Subcutaneous abdominal adipose tissue (tissue), 5 donors: ENCODE data around the gene MYO1E.
A peak's percentile ranks its signal among the peaks of the same experiment; 100 is the strongest.
"Not testable (repeated sequence)": the region's sequence is repeated elsewhere in the genome, so short reads cannot be mapped to it uniquely, and the experiment has no call there.

Source experiments
- H3K27ac ChIP-seq: one replicate; pipeline ENCODE4 v1.7.0; 2013; ENCODE audit warnings: low read depth, mild to moderate bottlenecking, inconsistent platforms, low read length, moderate library complexity
- H3K27me3 ChIP-seq, 5 donors: one replicate each; pipeline ENCODE4 v1.7.0; 2013; ENCODE audit warnings: low read length in 5 of 5, inconsistent platforms in 1 of 5; ENCODE audit not compliant: control insufficient read depth in 5 of 5, insufficient read depth in 4 of 5
- H3K36me3 ChIP-seq, 5 donors: one replicate each; pipeline ENCODE4 v1.7.0; 2013; ENCODE audit warnings: low read length in 5 of 5; ENCODE audit not compliant: control insufficient read depth in 5 of 5, insufficient read depth in 5 of 5
- H3K4me1 ChIP-seq, 5 donors: one replicate each; pipeline ENCODE4 v1.7.0; 2013; ENCODE audit warnings: low read length in 5 of 5, mild to moderate bottlenecking in 3 of 5, moderate library complexity in 1 of 5; ENCODE audit not compliant: control insufficient read depth in 5 of 5, insufficient read depth in 5 of 5
- H3K4me3 ChIP-seq, 5 donors: one replicate each; pipeline ENCODE4 v1.7.0; 2013; ENCODE audit warnings: low read length in 5 of 5, low read depth in 1 of 5
- H3K9ac ChIP-seq, 5 donors: one replicate each; pipeline ENCODE4 v1.7.0; 2013; ENCODE audit warnings: low read length in 5 of 5, mild to moderate bottlenecking in 4 of 5, moderate library complexity in 3 of 5
- H3K9me3 ChIP-seq, 5 donors: one replicate each; pipeline ENCODE4 v1.7.0; 2013; ENCODE audit warnings: low read length in 5 of 5; ENCODE audit not compliant: control insufficient read depth in 5 of 5
- donor health status: healthy.
- donor health status: healthy.
- donor health status: healthy.
- donor health status: healthy.
- donor health status: healthy.

Gene MYO1E

DNA sequence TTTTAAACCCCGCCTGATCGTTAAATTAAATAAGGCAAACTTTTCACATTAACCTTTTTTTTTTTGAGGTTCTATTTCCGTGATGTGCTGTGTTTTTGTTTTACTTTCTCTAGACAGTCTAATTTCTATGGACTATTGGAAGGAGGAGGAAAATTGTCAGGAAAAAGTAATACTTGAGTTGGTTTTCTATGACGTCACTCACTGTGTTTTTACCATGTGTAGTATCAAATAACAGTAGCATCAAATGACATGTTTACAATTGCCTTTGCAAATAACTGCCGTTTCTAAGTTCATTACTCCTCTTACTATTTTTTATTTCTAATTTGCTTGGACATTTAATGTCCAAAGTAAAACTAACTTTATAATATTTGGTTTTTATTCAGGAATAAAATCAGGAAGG is 32.3 kb downstream of the MYO1E start:
- no peaks in the 10 kb centered on the region for H3K36me3 ChIP-seq
- no peak overlapping the region for H3K4me3 ChIP-seq
- no peak overlapping the region for H3K27ac ChIP-seq
- H3K4me1 ChIP-seq: peaks cover 3 to 13% (median 4%) of the 10 kb centered on the region in 5 donors
- H3K9me3 ChIP-seq: no peaks in the 10 kb centered on the region
- H3K27me3 ChIP-seq: no peaks in the 10 kb centered on the region
- no peak overlapping the region for H3K9ac ChIP-seq

DNA sequence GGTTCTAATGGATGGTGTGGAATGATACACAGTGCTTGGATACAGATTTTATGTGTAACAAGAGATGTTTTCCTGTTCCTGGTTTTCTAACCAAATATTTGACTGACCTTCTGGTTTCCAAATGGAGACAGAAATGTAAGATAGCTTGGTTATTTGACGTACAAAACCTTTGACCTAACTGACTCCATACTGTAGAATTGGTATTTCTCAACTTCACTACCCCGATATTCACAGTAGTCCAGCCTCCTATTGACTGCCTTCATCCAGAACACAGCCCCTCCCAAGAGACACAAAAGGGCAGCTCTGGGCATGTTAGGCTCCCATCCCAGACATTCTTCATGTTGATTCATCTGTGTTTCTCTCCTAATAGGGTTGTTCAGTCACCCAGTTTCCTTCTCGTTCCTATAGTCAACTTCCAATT is 33.4 kb downstream of the MYO1E start:
- Histone ChIP-seq H3K27me3 (no peaks in the 10 kb centered on the region), H3K9me3 (no peaks in the 10 kb centered on the region), H3K9ac (no peak overlapping the region), H3K27ac (no peak overlapping the region), H3K4me3 (no peak overlapping the region), H3K4me1 (peaks cover 0 to 7% (median 4%) of the 10 kb centered on the region in 5 donors), H3K36me3 (no peaks in the 10 kb centered on the region)

DNA sequence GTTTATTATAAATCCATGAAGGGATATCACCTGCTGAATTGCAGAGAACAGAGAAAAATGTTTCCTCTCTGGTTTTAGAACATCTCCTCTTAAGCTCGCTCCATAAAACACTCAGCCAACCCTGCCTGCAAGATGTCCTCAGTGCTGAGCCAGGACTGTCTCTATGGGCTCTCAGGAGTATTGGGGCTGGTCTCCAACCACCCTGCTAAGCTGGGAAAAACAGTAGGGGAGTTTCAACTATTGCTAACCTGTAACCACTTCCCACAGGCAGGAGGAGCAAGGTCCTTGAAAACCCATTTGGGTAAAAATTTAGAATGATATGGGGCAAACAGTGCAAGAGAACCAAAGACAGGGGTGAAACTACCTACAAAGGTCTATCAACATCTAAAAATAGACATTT is 34.3 kb downstream of the MYO1E start:
- Histone ChIP-seq H3K27me3 (no peaks in the 10 kb centered on the region), H3K36me3 (no peaks in the 10 kb centered on the region), H3K9me3 (no peaks in the 10 kb centered on the region), H3K4me1 (peaks cover 0 to 11% (median 4%) of the 10 kb centered on the region in 5 donors), H3K9ac (no peak overlapping the region), H3K27ac (no peak overlapping the region), H3K4me3 (no peak overlapping the region)

DNA sequence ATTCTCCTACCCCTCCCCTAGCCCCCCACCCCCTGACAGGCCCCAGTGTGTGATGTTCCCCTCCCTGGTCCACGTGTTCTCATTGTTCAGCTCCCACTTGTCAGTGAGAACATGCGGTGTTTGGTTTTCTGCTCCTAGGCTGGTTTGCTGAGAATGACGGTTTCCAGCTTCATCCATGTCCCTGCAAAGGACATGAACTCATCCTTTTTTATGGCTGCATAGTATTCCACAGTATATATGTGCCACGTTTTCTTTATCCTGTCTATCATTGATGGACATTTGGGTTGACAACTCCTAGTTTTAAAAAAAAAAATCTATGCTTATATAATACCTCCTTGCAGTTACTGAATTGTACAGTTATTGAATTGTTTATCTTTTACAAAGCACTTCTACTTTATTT is 35.9 kb downstream of the MYO1E start:
- not testable (repeated sequence) for H3K9ac ChIP-seq, H3K9me3 ChIP-seq, H3K27ac ChIP-seq, H3K27me3 ChIP-seq, H3K36me3 ChIP-seq, H3K4me3 ChIP-seq
- peaks cover 0 to 19% (median 7%) of the 10 kb centered on the region in 5 donors for H3K4me1 ChIP-seq

DNA sequence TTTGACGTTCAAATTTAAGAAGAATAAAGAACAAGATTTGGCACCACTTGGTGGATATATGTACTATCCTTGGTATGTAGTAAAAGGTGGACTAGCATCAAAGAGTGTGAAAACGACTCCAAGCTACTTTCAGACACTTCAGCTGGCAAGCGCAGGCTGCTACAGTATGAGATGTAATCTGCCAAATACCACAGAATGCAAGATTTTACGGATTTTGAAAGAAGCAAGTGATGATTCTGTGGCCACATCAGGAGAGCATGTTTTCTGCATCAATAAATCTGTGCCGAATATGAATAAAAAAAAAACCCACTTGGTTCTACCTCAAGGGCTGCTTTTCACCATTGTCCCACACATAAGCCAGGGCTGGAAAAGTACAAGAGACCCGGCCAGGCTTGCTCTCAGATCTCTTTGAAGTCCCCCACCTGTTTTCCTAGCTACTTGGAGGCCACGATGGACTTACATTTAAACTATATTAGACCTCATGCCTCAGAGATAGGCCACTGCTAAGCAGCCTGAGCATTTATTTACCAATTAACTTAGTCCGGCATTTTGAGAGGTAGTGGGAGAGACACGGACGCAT is 37.4 kb downstream of the MYO1E start:
- no peaks in the 10 kb centered on the region for H3K9me3 ChIP-seq
- no peaks in the 10 kb centered on the region for H3K27me3 ChIP-seq
- H3K4me3 ChIP-seq: no peak overlapping the region
- no peak overlapping the region for H3K27ac ChIP-seq
- no peak overlapping the region for H3K9ac ChIP-seq
- peaks cover 0 to 20% (median 9%) of the 10 kb centered on the region in 5 donors for H3K4me1 ChIP-seq
- H3K36me3 ChIP-seq: no peaks in the 10 kb centered on the region

DNA sequence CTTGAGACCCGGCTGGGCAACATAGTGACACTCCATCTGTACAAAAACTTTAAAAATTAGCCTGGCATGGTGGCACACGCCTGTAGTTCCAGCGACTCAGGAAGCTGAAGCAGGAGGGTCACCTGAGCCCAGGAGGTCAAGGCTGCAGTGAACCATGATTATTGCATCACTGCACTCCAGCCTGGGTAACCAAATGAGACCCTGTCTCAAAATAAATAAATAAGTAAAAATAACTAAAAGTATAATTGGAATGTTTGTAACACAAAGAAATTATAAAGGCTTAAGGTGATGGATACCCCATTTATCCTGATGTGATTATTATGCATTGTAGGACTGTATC is 38.6 kb downstream of the MYO1E start:
- Histone ChIP-seq H3K27ac (no peak overlapping the region), H3K27me3 (no peaks in the 10 kb centered on the region), H3K9ac (no peak overlapping the region), H3K4me3 (no peak overlapping the region), H3K36me3 (no peaks in the 10 kb centered on the region), H3K4me1 (peaks cover 4 to 30% (median 15%) of the 10 kb centered on the region in 5 donors), H3K9me3 (no peaks in the 10 kb centered on the region)

DNA sequence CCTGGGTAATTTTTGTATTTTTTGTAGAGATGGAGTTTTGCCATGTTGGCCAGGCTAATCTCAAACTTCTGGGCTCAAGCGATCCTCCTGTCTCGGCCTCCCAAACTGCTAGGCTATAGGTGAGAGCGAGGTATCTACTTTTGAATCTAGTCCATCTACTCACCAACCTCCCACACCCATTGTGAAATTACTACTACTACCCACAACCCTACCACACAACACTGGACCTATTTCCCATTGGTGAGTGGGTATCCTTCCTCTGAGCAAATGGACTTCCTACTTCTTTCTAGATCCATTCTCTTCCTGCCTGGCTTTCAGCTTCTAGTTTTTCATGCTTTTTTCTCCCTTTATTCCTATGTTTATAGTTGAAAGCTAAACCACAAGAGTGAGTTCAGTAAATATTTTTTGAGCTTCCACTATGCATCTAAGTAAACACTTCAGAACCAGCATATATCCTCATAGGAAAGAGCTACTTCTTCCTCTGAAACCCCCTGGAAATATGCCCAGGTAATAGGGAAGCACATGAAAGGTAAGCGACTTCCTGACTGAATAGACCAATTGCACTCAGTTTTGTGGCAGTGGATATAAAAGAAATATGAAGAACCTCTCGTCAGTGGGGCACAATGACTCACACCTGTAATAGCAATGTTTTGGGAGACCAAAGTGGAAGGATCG is 39.1 kb downstream of the MYO1E start:
- Histone ChIP-seq H3K27me3 (no peaks in the 10 kb centered on the region), H3K4me1 (peaks cover 5 to 31% (median 16%) of the 10 kb centered on the region in 5 donors), H3K9me3 (no peaks in the 10 kb centered on the region), H3K9ac (no peak overlapping the region), H3K4me3 (no peak overlapping the region), H3K36me3 (no peaks in the 10 kb centered on the region), H3K27ac (no peak overlapping the region)

DNA sequence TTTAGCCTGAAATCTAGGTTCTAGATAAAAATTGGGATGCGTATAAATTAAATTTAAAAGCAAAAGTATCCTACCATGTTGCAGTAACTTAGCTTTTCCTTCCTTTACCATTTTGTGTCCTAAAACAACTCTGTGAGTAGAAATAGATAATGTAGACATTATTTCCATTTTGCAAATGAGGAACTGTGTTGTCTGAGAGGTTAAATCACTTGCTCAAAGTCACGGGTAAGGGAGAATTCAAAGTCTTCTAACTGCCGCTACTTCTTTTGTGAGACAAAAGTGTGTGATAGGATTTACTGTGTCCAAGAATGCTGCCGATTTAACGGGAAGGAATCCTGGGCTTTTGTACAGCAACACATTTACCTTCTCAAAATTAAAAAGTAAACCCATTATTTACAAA is 40.7 kb downstream of the MYO1E start:
- Histone ChIP-seq H3K9me3 (no peaks in the 10 kb centered on the region), H3K9ac (no peak overlapping the region), H3K4me1 (peaks cover 5 to 38% (median 16%) of the 10 kb centered on the region in 5 donors), H3K27me3 (no peaks in the 10 kb centered on the region), H3K4me3 (no peak overlapping the region), H3K36me3 (no peaks in the 10 kb centered on the region), H3K27ac (no peak overlapping the region)

DNA sequence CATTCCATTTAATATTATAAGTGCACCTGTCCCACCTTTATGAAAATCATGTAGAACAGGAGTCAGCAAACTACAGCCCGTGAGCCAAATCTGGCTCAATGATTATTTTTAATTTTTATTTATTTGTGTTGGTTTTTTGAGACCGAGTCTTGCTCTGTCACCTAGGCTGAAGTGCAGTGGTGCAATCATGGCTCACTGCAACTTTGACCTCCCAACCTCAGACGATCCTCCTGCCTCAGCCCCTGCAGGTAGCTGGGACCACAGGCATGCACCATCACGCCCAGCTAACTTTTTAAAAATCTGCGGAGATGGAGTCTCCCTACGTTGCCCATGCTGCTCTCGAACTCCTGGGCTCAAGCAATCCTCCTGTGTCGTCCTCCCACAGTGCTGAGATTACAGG is 42.0 kb downstream of the MYO1E start:
- Histone ChIP-seq H3K36me3 (no peaks in the 10 kb centered on the region), H3K27me3 (no peaks in the 10 kb centered on the region), H3K4me1 (peaks cover 5 to 38% (median 16%) of the 10 kb centered on the region in 5 donors), H3K4me3 (no peak overlapping the region), H3K9me3 (no peaks in the 10 kb centered on the region), H3K27ac (no peak overlapping the region), H3K9ac (no peak overlapping the region)

DNA sequence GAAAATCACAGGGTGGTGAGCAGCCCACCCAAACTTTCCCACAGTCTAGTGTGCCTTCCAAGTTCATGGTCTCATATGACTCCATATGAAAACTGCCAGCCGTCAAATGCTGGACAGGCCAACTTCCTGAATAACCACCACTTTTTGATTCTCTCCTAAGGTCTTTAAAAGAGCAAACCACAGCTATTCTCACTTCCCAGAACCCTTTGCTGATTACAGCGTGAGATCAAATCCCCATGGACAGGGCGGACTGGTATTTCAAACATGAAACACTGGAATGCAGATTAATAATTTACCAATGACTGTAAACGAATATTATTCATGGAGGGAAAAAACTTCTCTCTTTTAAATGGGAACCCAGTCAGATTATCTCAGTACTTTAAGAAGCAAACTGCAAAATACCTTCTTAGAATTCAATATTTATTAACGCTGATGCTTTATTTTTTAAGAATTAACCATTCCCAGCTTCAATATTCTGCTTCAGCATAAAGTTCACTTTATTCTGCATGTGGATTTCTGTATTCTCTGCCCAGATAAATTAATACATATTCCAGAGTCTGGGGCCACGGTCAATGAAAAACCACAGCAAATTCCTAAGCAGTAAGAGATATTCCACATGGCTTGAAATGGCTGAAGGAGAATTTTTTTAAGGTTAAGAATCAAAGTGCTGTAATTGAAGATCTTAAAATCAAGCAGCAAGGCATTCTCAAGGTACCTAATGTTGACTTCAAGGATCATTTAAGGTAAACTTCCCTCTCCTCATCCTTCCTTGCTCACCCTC is 42.9 kb downstream of the MYO1E start:
- no peaks in the 10 kb centered on the region for H3K9me3 ChIP-seq
- no peak overlapping the region for H3K27ac ChIP-seq
- no peaks in the 10 kb centered on the region for H3K36me3 ChIP-seq
- peak overlapping the region in 2 of 5 donors; percentile 7 to 16 for H3K9ac ChIP-seq
- H3K27me3 ChIP-seq: no peaks in the 10 kb centered on the region
- H3K4me3 ChIP-seq: peak overlapping the region in 1 of 5 donors; percentile 37
- peaks cover 5 to 38% (median 16%) of the 10 kb centered on the region in 5 donors for H3K4me1 ChIP-seq
